CD8-positive, alpha-beta memory T cell (primary cell): Measurements from ENCODE around the gene CD300LB. TPM values are rescaled to one million over a fixed set of nuclear protein-coding genes. Genes with fewer than 3 reads are reported as not detected.

ENCODE experiments used
- CTCF ChIA-PET: fragments of 350-600 bp; sonication (Branson Sonifier 250); formaldehyde crosslinking; loops from one replicate; lab custom pipeline; 2021; ENCODE audit warnings: antibody characterized with exemption; lab: Charles Lee
- POLR2A ChIA-PET: fragments of 350-600 bp; sonication (Branson Sonifier 250); formaldehyde crosslinking; loops from one replicate; lab custom pipeline; 2021; ENCODE audit warnings: antibody characterized with exemption; lab: Charles Lee
- DNase-seq, 5 donors: peaks; one replicate each; pipeline versions ENCODE4 v3.0.0 to v3.0.0-alpha.2; 2020 to 2022; ENCODE audit warnings: mixed read lengths in 1 of 5
- H3K27ac ChIP-seq: one replicate; pipeline ENCODE4 v1.7.0; 2013; ENCODE audit warnings: low read depth, mild to moderate bottlenecking, low read length, moderate library complexity
- H3K27me3 ChIP-seq: 2 replicates; pipeline ENCODE4 v1.7.0; 2013; ENCODE audit warnings: low read length, mild to moderate bottlenecking; ENCODE audit not compliant: insufficient read depth, poor library complexity, severe bottlenecking
- H3K36me3 ChIP-seq: 2 replicates; pipeline ENCODE4 v1.7.0; 2013; ENCODE audit warnings: mild to moderate bottlenecking, low read length, moderate library complexity; ENCODE audit not compliant: insufficient read depth
- H3K4me1 ChIP-seq: 2 replicates; pipeline ENCODE4 v1.7.0; 2013; ENCODE audit warnings: mild to moderate bottlenecking, low read length, moderate library complexity; ENCODE audit not compliant: insufficient read depth
- H3K4me3 ChIP-seq: 2 replicates; pipeline ENCODE4 v1.7.0; 2013; ENCODE audit warnings: mild to moderate bottlenecking, low read length
- H3K9me3 ChIP-seq: 2 replicates; pipeline ENCODE4 v1.7.0; 2013; ENCODE audit warnings: mild to moderate bottlenecking, low read length
- H3K27ac Mint-ChIP-seq, 8 donors: one replicate each; pipeline ENCODE4 v1.8.0; 2020 to 2021; ENCODE audit warnings: mixed read lengths in 8 of 8, mild to moderate bottlenecking in 6 of 8, inconsistent platforms in 3 of 8, moderate library complexity in 3 of 8
- H3K27me3 Mint-ChIP-seq, 2 donors: one replicate each; pipeline ENCODE4 v1.8.0; 2020 to 2021; ENCODE audit warnings: mixed read lengths in 2 of 2, mild to moderate bottlenecking in 1 of 2, moderate library complexity in 1 of 2
- H3K36me3 Mint-ChIP-seq, 3 donors: one replicate each; pipeline ENCODE4 v1.8.0; 2020 to 2021; ENCODE audit warnings: mixed read lengths in 3 of 3, inconsistent platforms in 1 of 3, mild to moderate bottlenecking in 1 of 3
- H3K4me1 Mint-ChIP-seq, 3 donors: one replicate each; pipeline ENCODE4 v1.8.0; 2020 to 2021; ENCODE audit warnings: mixed read lengths in 3 of 3, inconsistent platforms in 1 of 3, mild to moderate bottlenecking in 1 of 3
- H3K4me3 Mint-ChIP-seq, 7 donors: one replicate each; pipeline ENCODE4 v1.8.0; 2020 to 2021; ENCODE audit warnings: mixed read lengths in 7 of 7, mild to moderate bottlenecking in 6 of 7, moderate library complexity in 4 of 7, inconsistent platforms in 2 of 7
- H3K9me3 Mint-ChIP-seq, 5 donors: one replicate each; pipeline ENCODE4 v1.8.0; 2020 to 2022; ENCODE audit warnings: mixed read lengths in 5 of 5, mild to moderate bottlenecking in 3 of 5, moderate library complexity in 2 of 5, inconsistent platforms in 1 of 5
- polyA plus RNA-seq: library from polyadenylated mRNA; unstranded; fragments of 300-500 nt; fragmentation: Illumina TruSeq; gene quantifications from one replicate; pipeline ENCODE4 v1.2.3, GENCODE V29; 2021
- total RNA-seq, 2 experiments: library from RNA; stranded (reverse); gene quantifications; one replicate each; pipeline ENCODE4 v1.2.3, GENCODE V29; 2021

Gene CD300LB
- total and polyA plus RNA-seq, 3 experiments from 2014 or later = 0.11 TPM; not detected in 2

DNA sequence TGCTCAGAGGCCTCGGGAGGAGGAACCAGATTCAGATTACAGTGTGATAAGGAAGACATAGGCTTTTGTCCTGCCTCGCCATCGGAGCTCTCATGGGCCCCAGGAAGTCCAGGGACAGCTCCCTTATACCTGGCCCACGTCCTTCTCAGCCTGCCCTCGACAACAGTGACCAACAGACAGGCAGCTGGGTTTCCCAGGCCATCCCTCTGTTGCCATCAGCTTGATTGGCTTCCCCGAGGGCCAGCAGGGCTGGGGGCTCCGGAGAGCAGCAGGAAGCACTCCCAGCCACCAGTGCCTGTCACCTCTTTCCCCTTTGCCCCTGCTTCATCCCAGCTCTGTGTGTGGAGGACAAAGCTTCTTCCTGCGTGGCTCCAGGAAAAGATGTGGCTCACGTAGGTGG, 47.2 kb downstream of the CD300LB start:
- no peak for DNase-seq
- Mint-ChIP-seq H3K36me3 (peaks cover 0 to 52% (median 4%) of the 10 kb centered on the region in 3 donors), H3K9me3 (no peaks in the 10 kb centered on the region), H3K4me3 (no peak overlapping the region), H3K4me1 (peaks cover 40 to 43% (median 42%) of the 10 kb centered on the region in 3 donors), H3K27ac (peak overlapping the region in 4 of 8 donors; percentile 65 to 94 (median 70)), H3K27me3 (peaks cover 0 to 2% of the 10 kb centered on the region in 2 donors)
- peaks cover 16% of the 10 kb centered on the region for H3K4me1 ChIP-seq
- no peak overlapping the region for H3K27ac ChIP-seq
- POLR2A ChIA-PET = interaction anchor here (0.6 kb wide), 1 partner anchor 105 kb away, joined by 3 read pairs; no protein-coding TSS in a partner anchor
- H3K4me3 ChIP-seq = no peak overlapping the region
- CTCF ChIA-PET = interaction anchor here (1.1 to 9.1 kb wide), 4 partner anchors 9 to 116 kb away, joined by 3 to 57 read pairs (median 6); partner anchors contain the start of gene GPR142
- H3K9me3 ChIP-seq = no peaks in the 10 kb centered on the region
- no peaks in the 10 kb centered on the region for H3K27me3 ChIP-seq
- no peaks in the 10 kb centered on the region for H3K36me3 ChIP-seq

DNA sequence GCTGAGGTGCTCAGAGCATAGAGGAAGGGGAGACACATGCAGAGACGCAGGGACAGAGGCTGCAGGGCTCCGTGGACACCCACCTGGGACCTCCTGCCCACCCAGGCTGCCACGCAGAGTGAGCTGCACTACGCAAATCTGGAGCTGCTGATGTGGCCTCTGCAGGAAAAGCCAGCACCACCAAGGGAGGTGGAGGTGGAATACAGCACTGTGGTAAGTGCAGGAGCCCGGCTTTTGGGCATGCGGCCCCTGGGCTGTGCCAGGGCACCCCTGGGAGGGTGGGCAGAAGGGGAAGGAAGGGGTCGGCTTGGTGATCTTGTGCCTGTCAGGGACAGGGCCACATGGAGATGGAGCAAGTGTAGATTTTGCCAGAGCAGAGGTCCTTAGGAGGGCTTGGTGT, 49.7 kb downstream of the CD300LB start:
- Histone ChIP-seq H3K4me3 (no peak overlapping the region), H3K27ac (no peak overlapping the region), H3K4me1 (peaks cover 34% of the 10 kb centered on the region), H3K27me3 (no peaks in the 10 kb centered on the region), H3K36me3 (no peaks in the 10 kb centered on the region), H3K9me3 (no peaks in the 10 kb centered on the region)
- ChIA-PET CTCF (interaction anchor here (1.8 to 9.1 kb wide), 2 partner anchors 10 to 25 kb away, joined by 5 to 57 read pairs; no protein-coding TSS in a partner anchor), POLR2A (no interaction called here)
- peak overlapping the region in 4 of 8 donors; percentile 27 to 94 (median 66) for H3K27ac Mint-ChIP-seq
- H3K4me3 Mint-ChIP-seq = no peak overlapping the region
- peaks cover 0 to 58% (median 7%) of the 10 kb centered on the region in 3 donors for H3K36me3 Mint-ChIP-seq
- peaks cover 52 to 55% (median 53%) of the 10 kb centered on the region in 3 donors for H3K4me1 Mint-ChIP-seq
- H3K9me3 Mint-ChIP-seq = peaks cover 0 to under 1% (median 0%) of the 10 kb centered on the region in 5 donors
- peaks cover 0 to 2% of the 10 kb centered on the region in 2 donors for H3K27me3 Mint-ChIP-seq
- DNase-seq = no peak

GRCh38 chr17:74480290-74480689, 51.0 kb downstream of the CD300LB start:
- Histone ChIP-seq H3K4me3 (no peak overlapping the region), H3K4me1 (peaks cover 39% of the 10 kb centered on the region), H3K27ac (no peak overlapping the region), H3K9me3 (peaks cover 7% of the 10 kb centered on the region), H3K27me3 (no peaks in the 10 kb centered on the region), H3K36me3 (peaks cover 7% of the 10 kb centered on the region)
- Mint-ChIP-seq H3K27me3 (peaks cover 0 to 2% of the 10 kb centered on the region in 2 donors), H3K36me3 (peaks cover 3 to 61% (median 12%) of the 10 kb centered on the region in 3 donors), H3K9me3 (peaks cover 0 to 7% (median 2%) of the 10 kb centered on the region in 5 donors), H3K4me1 (peaks cover 60 to 64% (median 62%) of the 10 kb centered on the region in 3 donors), H3K4me3 (peak overlapping the region in 1 of 7 donors; percentile 28), H3K27ac (peak overlapping the region in 7 of 8 donors; percentile 34 to 94 (median 82))
- ChIA-PET CTCF (interaction anchor here (1.1 to 9.1 kb wide), 5 partner anchors 7 to 112 kb away, joined by 3 to 57 read pairs (median 5); partner anchors contain the start of gene GPR142), POLR2A (interaction anchor here (0.5 kb wide), 1 partner anchor 24 kb away, joined by 6 read pairs; no protein-coding TSS in a partner anchor)
- no peak for DNase-seq

DNA sequence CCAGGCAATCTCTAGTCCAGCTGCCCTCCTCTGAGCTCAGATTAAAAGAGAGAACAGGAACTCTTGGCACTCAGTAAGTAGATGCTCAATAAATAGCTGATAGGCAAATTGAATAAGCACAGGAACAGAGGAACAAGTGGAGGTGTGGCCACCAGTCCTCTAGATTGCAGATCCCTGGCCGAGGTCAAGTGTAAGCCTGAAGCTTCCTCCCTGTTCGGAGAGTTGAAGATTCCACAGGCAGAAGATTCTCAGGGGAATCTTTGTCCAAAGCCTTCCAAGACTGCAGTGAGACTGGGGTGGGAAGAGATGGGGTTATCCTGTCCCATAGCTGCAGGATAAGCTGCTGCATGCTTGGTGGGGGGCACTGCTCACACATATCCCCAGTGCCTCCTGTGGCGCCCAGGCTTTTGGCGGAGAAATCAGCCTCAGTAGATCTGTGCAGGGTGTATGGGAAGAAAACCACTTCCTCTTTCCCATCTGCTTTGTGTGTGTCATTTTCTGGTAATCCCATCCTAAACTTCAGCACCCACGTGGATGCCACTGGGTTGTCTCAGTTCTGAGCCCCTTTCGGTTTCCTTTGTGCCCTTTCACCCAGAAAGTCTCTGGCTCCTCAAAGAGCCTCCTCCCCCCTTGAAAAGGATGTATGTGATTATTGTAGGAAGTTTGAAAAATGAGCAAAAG, 52.7 kb downstream of the CD300LB start:
- peaks cover 56% of the 10 kb centered on the region for H3K4me1 ChIP-seq
- POLR2A ChIA-PET = no interaction called here
- peak overlapping the region; percentile 25 for H3K27ac ChIP-seq
- no peaks in the 10 kb centered on the region for H3K27me3 ChIP-seq
- peak overlapping the region; percentile 12 to 83 (median 69) for H3K4me3 Mint-ChIP-seq
- peaks cover 10 to 64% (median 21%) of the 10 kb centered on the region in 3 donors for H3K36me3 Mint-ChIP-seq
- H3K27ac Mint-ChIP-seq = peak overlapping the region; percentile 80 to 97 (median 90)
- peaks cover 0 to 2% of the 10 kb centered on the region in 2 donors for H3K27me3 Mint-ChIP-seq
- H3K4me3 ChIP-seq = peak overlapping the region; percentile 51
- CTCF ChIA-PET = interaction anchor here (0.7 to 9.1 kb wide), 6 partner anchors 8 to 110 kb away, joined by 3 to 57 read pairs (median 3); partner anchors contain the start of gene GPR142
- H3K4me1 Mint-ChIP-seq = peaks cover 77 to 81% (median 79%) of the 10 kb centered on the region in 3 donors
- DNase-seq = peak in 3 of 5 donors; percentile 8 to 54 (median 29)
- peaks cover 8% of the 10 kb centered on the region for H3K9me3 ChIP-seq
- peaks cover 0 to 12% (median 5%) of the 10 kb centered on the region in 5 donors for H3K9me3 Mint-ChIP-seq
- peaks cover 13% of the 10 kb centered on the region for H3K36me3 ChIP-seq

- H3K4me3 ChIP-seq = no peak overlapping the region
- Mint-ChIP-seq H3K9me3 (peaks cover 0 to 12% (median 5%) of the 10 kb centered on the region in 5 donors), H3K27ac (peak overlapping the region in 5 of 8 donors; percentile 23 to 95 (median 93)), H3K4me1 (peaks cover 83 to 91% (median 84%) of the 10 kb centered on the region in 3 donors), H3K4me3 (peak overlapping the region in 1 of 7 donors; percentile 52), H3K27me3 (peaks cover 0 to 2% of the 10 kb centered on the region in 2 donors), H3K36me3 (peaks cover 10 to 58% (median 21%) of the 10 kb centered on the region in 3 donors)
- no peak overlapping the region for H3K27ac ChIP-seq
- peaks cover 13% of the 10 kb centered on the region for H3K36me3 ChIP-seq
- peaks cover 8% of the 10 kb centered on the region for H3K9me3 ChIP-seq
- POLR2A ChIA-PET = no interaction called here
- H3K4me1 ChIP-seq = peaks cover 63% of the 10 kb centered on the region
- CTCF ChIA-PET = interaction anchor here (1.2 to 9.1 kb wide), 4 partner anchors 10 to 97 kb away, joined by 3 to 57 read pairs (median 4); no protein-coding TSS in a partner anchor
- no peaks in the 10 kb centered on the region for H3K27me3 ChIP-seq
- DNase-seq = no peak
Measured at GRCh38 chr17:74477411-74477810, 53.9 kb downstream of the CD300LB start.

DNA sequence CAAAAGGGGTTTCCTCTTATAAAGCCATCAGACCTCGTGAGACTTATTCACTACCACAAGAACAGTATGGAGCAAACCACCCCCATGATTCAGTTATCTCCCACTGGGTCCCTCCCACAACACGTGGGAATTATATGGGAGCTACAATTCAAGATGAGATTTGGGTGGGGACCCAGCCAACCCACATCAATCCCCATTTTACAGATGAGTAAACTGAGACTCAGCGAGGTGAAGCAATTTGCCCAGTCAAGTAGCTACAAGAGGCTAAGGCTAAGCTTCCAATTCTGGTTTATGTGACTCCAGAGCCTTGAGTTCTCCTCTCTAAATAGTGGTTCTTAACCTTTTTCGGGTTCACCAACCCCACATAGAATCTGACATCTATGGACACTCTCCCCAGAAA, 56.1 kb downstream of the CD300LB start:
- Histone ChIP-seq H3K4me3 (no peak overlapping the region), H3K4me1 (peaks cover 68% of the 10 kb centered on the region), H3K27ac (no peak overlapping the region), H3K36me3 (peaks cover 13% of the 10 kb centered on the region), H3K9me3 (peaks cover 8% of the 10 kb centered on the region), H3K27me3 (no peaks in the 10 kb centered on the region)
- Mint-ChIP-seq H3K27me3 (peaks cover 0 to 2% of the 10 kb centered on the region in 2 donors), H3K4me1 (peaks cover 88 to 92% (median 91%) of the 10 kb centered on the region in 3 donors), H3K4me3 (peak overlapping the region in 5 of 7 donors; percentile 70 to 94 (median 76)), H3K9me3 (peaks cover 0 to 12% (median 5%) of the 10 kb centered on the region in 5 donors), H3K36me3 (peaks cover 10 to 56% (median 21%) of the 10 kb centered on the region in 3 donors), H3K27ac (peak overlapping the region in 6 of 8 donors; percentile 80 to 97 (median 92))
- ChIA-PET CTCF (interaction anchor here (9.1 kb wide), 1 partner anchor 18 kb away, joined by 57 read pairs; no protein-coding TSS in a partner anchor), POLR2A (no interaction called here)
- no peak for DNase-seq

GRCh38 chr17:74474043-74474792, 57.1 kb downstream of the CD300LB start:
- Histone ChIP-seq H3K36me3 (peaks cover 13% of the 10 kb centered on the region), H3K9me3 (peaks cover 8% of the 10 kb centered on the region), H3K27me3 (no peaks in the 10 kb centered on the region), H3K27ac (peak overlapping the region; percentile 21), H3K4me3 (peak overlapping the region; percentile 10), H3K4me1 (peaks cover 63% of the 10 kb centered on the region)
- H3K27me3 Mint-ChIP-seq = no peaks in the 10 kb centered on the region
- H3K4me3 Mint-ChIP-seq = peak overlapping the region; percentile 49 to 94 (median 73)
- H3K9me3 Mint-ChIP-seq = peaks cover 0 to 12% (median 5%) of the 10 kb centered on the region in 5 donors
- DNase-seq = peak in 4 of 5 donors; percentile 21 to 78 (median 50)
- ChIA-PET POLR2A (no interaction called here), CTCF (interaction anchor here (4.1 kb wide), 1 partner anchor 17 kb away, joined by 28 read pairs; no protein-coding TSS in a partner anchor)
- H3K36me3 Mint-ChIP-seq = peaks cover 10 to 55% (median 21%) of the 10 kb centered on the region in 3 donors
- peak overlapping the region; percentile 72 to 99 (median 92) for H3K27ac Mint-ChIP-seq
- peaks cover 86 to 92% (median 90%) of the 10 kb centered on the region in 3 donors for H3K4me1 Mint-ChIP-seq
